CD4-positive, alpha-beta T cell (primary cell): ENCODE results near the gene CKB. TPM values are rescaled to one million over a fixed set of nuclear protein-coding genes. Genes with fewer than 3 reads are reported as not detected.

Source experiments
- ATAC-seq: fragments of 200-7000 bp; cut with Tn5 transposase; one replicate; pipeline ENCODE4 v1.10.0; 2022; ENCODE audit warnings: mild to moderate bottlenecking; ENCODE audit not compliant: poor library complexity
- CTCF ChIA-PET: fragments of 350-600 bp; sonication (Branson Sonifier 250); formaldehyde crosslinking; loops from one replicate; lab custom pipeline; 2021; ENCODE audit warnings: antibody characterized with exemption, inconsistent platforms; lab: Charles Lee
- POLR2A ChIA-PET: fragments of 350-600 bp; sonication (Branson Sonifier 250); formaldehyde crosslinking; loops from one replicate; lab custom pipeline; 2021; ENCODE audit warnings: antibody characterized with exemption, inconsistent platforms; lab: Charles Lee
- DNase-seq, 14 experiments: peaks; one replicate each; pipeline ENCODE4 v3.0.0-alpha.2; 2013 to 2020; ENCODE audit warnings: mixed read lengths in 2 of 14
- H3K27ac ChIP-seq, 2 donors: one replicate each; pipeline versions ENCODE4 v1.5.1 to v1.7.0; 2013; ENCODE audit warnings: low read length in 2 of 2, low read depth in 1 of 2, mild to moderate bottlenecking in 1 of 2
- H3K27me3 ChIP-seq, 2 experiments: 1 replicate in 1 of 2; 2 replicates in 1 of 2; pipeline versions ENCODE4 v1.6.1 to v1.7.0; 2013; ENCODE audit warnings: low read length in 2 of 2, control low read depth in 1 of 2, mild to moderate bottlenecking in 1 of 2, moderate library complexity in 1 of 2; ENCODE audit not compliant: insufficient read depth in 2 of 2, control insufficient read depth in 1 of 2
- H3K36me3 ChIP-seq: one replicate; pipeline ENCODE4 v1.6.1; 2013; ENCODE audit warnings: low read length, control low read depth; ENCODE audit not compliant: insufficient read depth
- H3K4me1 ChIP-seq: one replicate; pipeline ENCODE4 v1.6.1; 2013; ENCODE audit warnings: low read length, control low read depth; ENCODE audit not compliant: insufficient read depth
- H3K4me3 ChIP-seq: one replicate; pipeline ENCODE4 v1.5.1; 2013; ENCODE audit warnings: mild to moderate bottlenecking, low read length, moderate library complexity
- H3K9me3 ChIP-seq, 2 experiments: 1 replicate in 1 of 2; 2 replicates in 1 of 2; pipeline versions ENCODE4 v1.6.1 to v1.7.0; 2013; ENCODE audit warnings: low read length in 2 of 2, mild to moderate bottlenecking in 2 of 2, control low read depth in 1 of 2, moderate library complexity in 1 of 2; ENCODE audit not compliant: control insufficient read depth in 1 of 2, insufficient read depth in 1 of 2
- H3K27ac Mint-ChIP-seq: one replicate; pipeline ENCODE4 v1.8.0; 2020; ENCODE audit warnings: mixed read lengths
- H3K27me3 Mint-ChIP-seq: one replicate; pipeline ENCODE4 v1.8.0; 2021; ENCODE audit warnings: mixed read lengths
- H3K36me3 Mint-ChIP-seq: one replicate; pipeline ENCODE4 v1.8.0; 2021; ENCODE audit warnings: low read depth, mixed read lengths
- H3K4me1 Mint-ChIP-seq: one replicate; pipeline ENCODE4 v1.8.0; 2021; ENCODE audit warnings: low read depth, mixed read lengths
- H3K4me3 Mint-ChIP-seq: one replicate; pipeline ENCODE4 v1.8.0; 2020; ENCODE audit warnings: mild to moderate bottlenecking, mixed read lengths
- H3K9me3 Mint-ChIP-seq: one replicate; pipeline ENCODE4 v1.8.0; 2020; ENCODE audit warnings: mixed read lengths
- intact Hi-C, 2 experiments: fragments of 100-400 bp; cut with DNase I in 1 of 2; cut with micrococcal nuclease in 1 of 2; formaldehyde crosslinking; loops; one replicate each; pipeline versions ENCODE4 v1.15.1 to v1.9.0; 2023 to 2025; cut with DNase I, micrococcal nuclease
- total RNA-seq, 174 experiments: library from RNA in 2 of 174; stranded (reverse) in 2 of 174; gene quantifications; one replicate each; pipeline ENCODE4 v1.2.3 and lab custom pipeline; 2021 to 2026
- TF ChIP-seq, protein P1 (sequence below): fragments of 200-600 bp; IDR thresholded peaks from one replicate; pipeline ENCODE4 v1.8.0; 2022; ENCODE audit warnings: antibody characterized with exemption, mild to moderate bottlenecking

The CKB gene
- total RNA-seq, 2 experiments from 2014 or later, result 5.8 to 6.6 TPM

- no peaks in the 10 kb centered on the region for H3K4me1 ChIP-seq
- no peak overlapping the region for H3K4me3 Mint-ChIP-seq
- ChIA-PET CTCF (no interaction called here), POLR2A (no interaction called here)
- no peaks in the 10 kb centered on the region for H3K36me3 Mint-ChIP-seq
- H3K27me3 Mint-ChIP-seq, result no peaks in the 10 kb centered on the region
- intact Hi-C loops, result no loop called here
- H3K4me3 ChIP-seq, result no peak overlapping the region
- H3K36me3 ChIP-seq, result no peaks in the 10 kb centered on the region
- no peaks in the 10 kb centered on the region for H3K9me3 ChIP-seq
- H3K27ac ChIP-seq, result no peak overlapping the region
- ATAC-seq (no peak), DNase-seq (no peak)
- H3K27me3 ChIP-seq, result peaks cover 6 to 8% of the 10 kb centered on the region in 2 experiments
- H3K9me3 Mint-ChIP-seq, result no peaks in the 10 kb centered on the region
- no peaks in the 10 kb centered on the region for H3K4me1 Mint-ChIP-seq
- TF ChIP-seq, protein P1, sequence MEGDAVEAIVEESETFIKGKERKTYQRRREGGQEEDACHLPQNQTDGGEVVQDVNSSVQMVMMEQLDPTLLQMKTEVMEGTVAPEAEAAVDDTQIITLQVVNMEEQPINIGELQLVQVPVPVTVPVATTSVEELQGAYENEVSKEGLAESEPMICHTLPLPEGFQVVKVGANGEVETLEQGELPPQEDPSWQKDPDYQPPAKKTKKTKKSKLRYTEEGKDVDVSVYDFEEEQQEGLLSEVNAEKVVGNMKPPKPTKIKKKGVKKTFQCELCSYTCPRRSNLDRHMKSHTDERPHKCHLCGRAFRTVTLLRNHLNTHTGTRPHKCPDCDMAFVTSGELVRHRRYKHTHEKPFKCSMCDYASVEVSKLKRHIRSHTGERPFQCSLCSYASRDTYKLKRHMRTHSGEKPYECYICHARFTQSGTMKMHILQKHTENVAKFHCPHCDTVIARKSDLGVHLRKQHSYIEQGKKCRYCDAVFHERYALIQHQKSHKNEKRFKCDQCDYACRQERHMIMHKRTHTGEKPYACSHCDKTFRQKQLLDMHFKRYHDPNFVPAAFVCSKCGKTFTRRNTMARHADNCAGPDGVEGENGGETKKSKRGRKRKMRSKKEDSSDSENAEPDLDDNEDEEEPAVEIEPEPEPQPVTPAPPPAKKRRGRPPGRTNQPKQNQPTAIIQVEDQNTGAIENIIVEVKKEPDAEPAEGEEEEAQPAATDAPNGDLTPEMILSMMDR, result no peak
- H3K27ac Mint-ChIP-seq, result no peak overlapping the region
Observed at GRCh38 chr14:103540821-103541708, 18.4 kb upstream of the CKB start.

GRCh38 chr14:103539056-103539825, 16.6 kb upstream of the CKB start:
- ChIA-PET POLR2A (interaction anchor here (1.0 kb wide), 1 partner anchor 18 kb away, joined by 3 read pairs; no protein-coding TSS in a partner anchor), CTCF (no interaction called here)
- no peaks in the 10 kb centered on the region for H3K27me3 Mint-ChIP-seq
- H3K27me3 ChIP-seq, result peaks cover 6 to 8% of the 10 kb centered on the region in 2 experiments
- H3K4me1 Mint-ChIP-seq, result no peaks in the 10 kb centered on the region
- intact Hi-C loops, result no loop called here
- no peaks in the 10 kb centered on the region for H3K9me3 ChIP-seq
- TF ChIP-seq, protein P1, result no peak
- no peak overlapping the region for H3K4me3 Mint-ChIP-seq
- no peaks in the 10 kb centered on the region for H3K4me1 ChIP-seq
- H3K36me3 ChIP-seq, result peaks cover 8% of the 10 kb centered on the region
- H3K27ac Mint-ChIP-seq, result no peak overlapping the region
- DNase-seq, result no peak
- no peak for ATAC-seq
- H3K27ac ChIP-seq, result no peak overlapping the region
- H3K4me3 ChIP-seq, result no peak overlapping the region
- H3K9me3 Mint-ChIP-seq, result no peaks in the 10 kb centered on the region
- H3K36me3 Mint-ChIP-seq, result no peaks in the 10 kb centered on the region

- H3K36me3 Mint-ChIP-seq, result no peaks in the 10 kb centered on the region
- intact Hi-C loops, result no loop called here
- Histone ChIP-seq H3K36me3 (peaks cover 12% of the 10 kb centered on the region), H3K4me3 (no peak overlapping the region), H3K9me3 (no peaks in the 10 kb centered on the region), H3K4me1 (no peaks in the 10 kb centered on the region), H3K27ac (no peak overlapping the region), H3K27me3 (peaks cover 6 to 8% of the 10 kb centered on the region in 2 experiments)
- ATAC-seq (no peak), DNase-seq (no peak)
- no peak overlapping the region for H3K27ac Mint-ChIP-seq
- TF ChIP-seq, protein P1, result no peak
- no peaks in the 10 kb centered on the region for H3K9me3 Mint-ChIP-seq
- no peaks in the 10 kb centered on the region for H3K27me3 Mint-ChIP-seq
- no peak overlapping the region for H3K4me3 Mint-ChIP-seq
- H3K4me1 Mint-ChIP-seq, result no peaks in the 10 kb centered on the region
- ChIA-PET POLR2A (interaction anchor here (1.0 kb wide), 1 partner anchor 17 kb away, joined by 3 read pairs; no protein-coding TSS in a partner anchor), CTCF (no interaction called here)
Observed at GRCh38 chr14:103538291-103539055, 15.8 kb upstream of the CKB start.
